Ovary (tissue), 9 donors: ENCODE measurements around the gene APH1A. TPM values are rescaled to one million over a fixed set of nuclear protein-coding genes. Genes with fewer than 3 reads are reported as not detected.
"Not testable (repeated sequence)": the region's sequence is repeated elsewhere in the genome, so short reads cannot be mapped to it uniquely, and the experiment has no call there.

Experiments used
- DNase-seq, 5 donors: peaks; one replicate each; pipeline ENCODE4 v3.0.0-alpha.2; 2019 to 2020
- H3K27ac ChIP-seq, 2 donors: fragments of 200-600 bp; one replicate each; pipeline versions ENCODE4 v1.5.1 to v1.8.0; 2019 to 2022
- H3K27me3 ChIP-seq: fragments of 200-600 bp; one replicate; pipeline ENCODE4 v1.8.0; 2022
- H3K36me3 ChIP-seq: fragments of 200-600 bp; sonication (generic); one replicate; pipeline ENCODE4 v1.5.1; 2019
- H3K4me1 ChIP-seq: one replicate; pipeline ENCODE4 v1.8.1; 2013; ENCODE audit warnings: mild to moderate bottlenecking, moderate library complexity; ENCODE audit not compliant: insufficient read depth
- H3K4me3 ChIP-seq: fragments of 200-600 bp; sonication (generic); one replicate; pipeline ENCODE4 v1.5.1; 2017
- H3K9me3 ChIP-seq, 2 donors: fragments of 200-600 bp in 1 of 2; sonication (generic) in 1 of 2; one replicate each; pipeline versions ENCODE4 v1.5.1 to v1.8.1; 2013 to 2019; ENCODE audit warnings: mild to moderate bottlenecking in 1 of 2, moderate library complexity in 1 of 2
- EP300 ChIP-seq: sonication (generic); formaldehyde crosslinking; IDR thresholded peaks from one replicate; pipeline ENCODE4 v1.6.1; 2017; ENCODE audit warnings: antibody characterized with exemption
- POLR2A ChIP-seq: fragments of 450-650 bp; IDR thresholded peaks from one replicate; pipeline ENCODE4 v1.6.1; 2017; ENCODE audit warnings: antibody characterized with exemption, mild to moderate bottlenecking, moderate library complexity
- WGBS, 3 donors: extraction: QIAGEN DNeasy Blood & Tissue Kit in 1 of 3; methylation state at CpG; one replicate each; pipeline versions ENCODE4 v1.1.5 to v1.1.7; 2013 to 2017; 5-methylcytosine and 5-hydroxymethylcytosine counted together
- intact Hi-C, 4 donors: fragments of 100-400 bp; cut with DNase I; formaldehyde crosslinking; loops; one replicate each; pipeline versions ENCODE4 v1.11.0 to v1.15.1; 2022 to 2023
- polyA plus RNA-seq, 2 donors: library from polyadenylated mRNA; stranded (reverse); fragments of 200-250 nt in 1 of 2; fragments of 350-450 nt in 1 of 2; fragmentation: Illumina TruSeq in 1 of 2; extraction: RNeasy Lipid Tissue Mini Kit (QIAGEN cat#74804) in 1 of 2; gene quantifications; one replicate each; pipeline ENCODE4 v1.2.3, GENCODE V29; 2013 to 2014
- total RNA-seq, 7 donors: library from RNA; depleted of rRNA in 2 of 7; stranded (reverse); fragments of >200 nt in 2 of 7; fragmentation: NEBNext Ultra II Directional in 3 of 7; extraction: Animal tissue kit (Norgen Biotek cat#: 25700) in 3 of 7; gene quantifications; one replicate each; pipeline versions ENCODE4 v1.1.0 to v1.2.4, GENCODE V29; 2016 to 2023
- TF ChIP-seq, protein P1 (sequence below), 3 donors: fragments of 450-650 bp in 2 of 3; fragments of 200-600 bp in 1 of 3; IDR thresholded peaks; one replicate each; pipeline versions ENCODE4 v1.5.1 to v1.8.0; 2016 to 2022; ENCODE audit warnings: antibody characterized with exemption in 3 of 3, mild to moderate bottlenecking in 1 of 3
- donor health status: DM: no; HTN: no; CAD: no; lungs with moderate emphysema.
- donor health status: DM: no; HTN: no; CAD: no.
- donor health status: Bipolar disorder and iron deficiency.
- donor health status: DM: yes; HTN: yes; CAD: no.
- donor health status: DM: no; HTN: no; CAD: no.
- donor health status: DM: yes; HTN: yes; CAD: no.

APH1A gene
- total and polyA plus RNA-seq, 9 donors, result 80.0 to 151 (median 116) TPM

DNA sequence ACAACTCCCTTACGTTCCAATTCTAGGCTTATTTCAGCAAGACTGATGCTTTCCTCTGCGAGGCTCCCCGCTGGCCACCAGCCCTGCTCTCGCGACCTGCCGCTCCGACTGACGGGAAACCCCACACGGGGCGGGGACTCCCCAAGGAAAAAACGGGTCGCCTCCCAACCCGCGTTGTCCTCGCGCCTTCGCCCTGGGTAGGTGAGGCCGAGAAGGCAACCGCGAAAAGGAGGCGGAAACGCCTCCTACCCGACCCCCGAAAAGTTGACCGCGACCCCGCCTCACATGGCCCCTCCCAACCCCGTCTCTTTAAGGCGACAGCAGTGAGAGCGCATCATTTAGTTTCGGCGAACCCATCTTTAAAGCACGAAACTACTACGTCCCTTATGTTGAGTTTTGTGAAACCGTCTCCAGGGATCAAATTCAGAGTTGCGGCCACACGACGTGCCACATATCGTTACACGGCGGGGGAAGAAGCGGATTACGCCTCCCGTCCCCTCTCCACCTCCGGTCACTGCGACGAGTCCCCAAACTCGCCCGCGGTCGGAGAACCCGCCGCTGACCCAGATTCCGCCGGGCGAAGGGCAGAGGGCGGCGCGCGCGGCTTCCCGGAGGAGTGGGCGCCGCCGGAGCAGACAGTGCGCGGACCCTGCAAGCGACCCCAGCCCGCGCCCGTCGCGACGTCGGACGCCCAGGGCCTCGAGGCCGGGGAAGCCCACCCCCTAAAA is 34.1 kb downstream of the APH1A start:
- H3K36me3 ChIP-seq, result no peaks in the 10 kb centered on the region
- H3K9me3 ChIP-seq, result no peaks in the 10 kb centered on the region
- H3K4me3 ChIP-seq, result peak overlapping the region; percentile 100
- H3K4me1 ChIP-seq, result peaks cover 2% of the 10 kb centered on the region
- 0 to 1% (median 0%) methylated on average over 77 to 78 of the region's 78 CpGs for WGBS, 3 donors
- intact Hi-C loops, result no loop called here
- peak; percentile 67 for TF ChIP-seq POLR2A
- TF ChIP-seq, protein P1, sequence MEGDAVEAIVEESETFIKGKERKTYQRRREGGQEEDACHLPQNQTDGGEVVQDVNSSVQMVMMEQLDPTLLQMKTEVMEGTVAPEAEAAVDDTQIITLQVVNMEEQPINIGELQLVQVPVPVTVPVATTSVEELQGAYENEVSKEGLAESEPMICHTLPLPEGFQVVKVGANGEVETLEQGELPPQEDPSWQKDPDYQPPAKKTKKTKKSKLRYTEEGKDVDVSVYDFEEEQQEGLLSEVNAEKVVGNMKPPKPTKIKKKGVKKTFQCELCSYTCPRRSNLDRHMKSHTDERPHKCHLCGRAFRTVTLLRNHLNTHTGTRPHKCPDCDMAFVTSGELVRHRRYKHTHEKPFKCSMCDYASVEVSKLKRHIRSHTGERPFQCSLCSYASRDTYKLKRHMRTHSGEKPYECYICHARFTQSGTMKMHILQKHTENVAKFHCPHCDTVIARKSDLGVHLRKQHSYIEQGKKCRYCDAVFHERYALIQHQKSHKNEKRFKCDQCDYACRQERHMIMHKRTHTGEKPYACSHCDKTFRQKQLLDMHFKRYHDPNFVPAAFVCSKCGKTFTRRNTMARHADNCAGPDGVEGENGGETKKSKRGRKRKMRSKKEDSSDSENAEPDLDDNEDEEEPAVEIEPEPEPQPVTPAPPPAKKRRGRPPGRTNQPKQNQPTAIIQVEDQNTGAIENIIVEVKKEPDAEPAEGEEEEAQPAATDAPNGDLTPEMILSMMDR (IDR thresholded peaks at IDR 0.05), result no peak
- H3K27ac ChIP-seq, result peak overlapping the region; percentile 84
- DNase-seq, result peak; percentile 80 to 85 (median 82)
- H3K27me3 ChIP-seq, result no peaks in the 10 kb centered on the region

DNA sequence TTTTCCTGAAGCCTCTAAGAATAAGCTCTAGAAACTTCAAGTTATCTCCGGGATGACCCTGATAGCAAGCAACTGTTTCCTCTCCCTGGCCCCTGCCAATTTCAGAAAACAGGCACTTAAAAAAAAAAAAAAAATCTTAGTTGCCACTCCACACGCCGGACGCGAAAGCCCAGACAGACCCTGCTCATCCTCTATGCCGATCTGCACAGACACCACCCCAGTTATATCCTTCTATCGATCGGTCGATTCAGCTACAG is 34.6 kb downstream of the APH1A start:
- Histone ChIP-seq H3K36me3 (no peaks in the 10 kb centered on the region), H3K27me3 (no peaks in the 10 kb centered on the region), H3K4me1 (peaks cover 2% of the 10 kb centered on the region), H3K9me3 (no peaks in the 10 kb centered on the region), H3K4me3 (peak overlapping the region; percentile 100), H3K27ac (peak overlapping the region; percentile 84)
- intact Hi-C loops, result no loop called here
- TF ChIP-seq, protein P1 (IDR thresholded peaks at IDR 0.05), result no peak
- TF ChIP-seq POLR2A (no peak), EP300 (no peak)
- WGBS, 3 donors, result 0 to 1% (median 1%) methylated on average over 9 of the region's 9 CpGs
- DNase-seq, result no peak

DNA sequence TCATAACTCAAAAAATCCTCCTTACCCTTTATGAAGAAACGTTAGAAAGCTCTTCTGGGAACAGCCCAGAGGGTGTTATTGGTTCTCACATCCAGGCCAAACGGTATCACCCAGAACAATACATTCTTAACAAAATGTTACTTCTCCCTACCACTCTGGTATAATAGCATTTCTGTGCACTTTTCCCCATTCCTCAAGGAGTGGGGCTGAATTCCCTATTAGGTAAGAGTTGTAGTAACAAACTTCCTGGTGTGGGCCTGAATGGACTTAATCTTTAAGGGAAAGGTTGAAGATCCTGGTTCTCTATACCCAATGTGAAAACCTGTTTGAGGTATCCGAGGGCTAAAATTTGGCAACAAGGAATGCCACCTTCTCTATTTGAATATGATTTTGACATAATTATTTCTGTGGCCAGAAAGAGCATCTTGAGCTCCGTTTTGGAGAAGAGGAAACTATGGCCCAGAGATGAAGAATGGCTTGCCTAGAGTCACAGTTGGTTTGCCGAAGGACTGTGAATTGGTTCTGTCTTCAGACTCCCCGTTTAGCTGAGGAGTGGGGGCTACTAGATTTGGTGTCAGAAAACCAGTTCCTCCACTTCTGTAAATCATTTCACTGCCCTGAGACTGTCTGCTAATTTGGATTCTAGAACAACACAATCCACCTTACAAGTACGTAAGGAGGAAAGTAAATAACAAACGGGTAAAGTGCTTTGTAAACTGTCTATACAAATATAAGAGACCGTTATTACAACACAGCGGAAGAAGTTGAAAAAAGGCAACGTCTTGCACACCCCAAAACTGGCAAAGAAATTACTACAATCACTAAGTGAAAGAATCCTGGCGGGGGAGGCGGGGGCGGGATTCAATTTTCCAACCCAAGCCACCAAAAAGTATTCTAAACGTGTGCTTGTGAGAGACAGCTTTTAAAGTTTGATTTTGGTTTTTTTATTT is 35.2 kb downstream of the APH1A start:
- Histone ChIP-seq H3K27ac (peak overlapping the region; percentile 84), H3K36me3 (no peaks in the 10 kb centered on the region), H3K27me3 (no peaks in the 10 kb centered on the region), H3K9me3 (no peaks in the 10 kb centered on the region), H3K4me3 (peak overlapping the region; percentile 100), H3K4me1 (peaks cover 2% of the 10 kb centered on the region)
- peak in 4 of 5 donors; percentile 17 to 60 (median 51) for DNase-seq
- 10 to 11% (median 11%) methylated on average over 15 of the region's 15 CpGs for WGBS, 3 donors
- TF ChIP-seq, protein P1 (IDR thresholded peaks at IDR 0.05), result no peak
- no peak for TF ChIP-seq POLR2A
- intact Hi-C loops, result no loop called here

DNA sequence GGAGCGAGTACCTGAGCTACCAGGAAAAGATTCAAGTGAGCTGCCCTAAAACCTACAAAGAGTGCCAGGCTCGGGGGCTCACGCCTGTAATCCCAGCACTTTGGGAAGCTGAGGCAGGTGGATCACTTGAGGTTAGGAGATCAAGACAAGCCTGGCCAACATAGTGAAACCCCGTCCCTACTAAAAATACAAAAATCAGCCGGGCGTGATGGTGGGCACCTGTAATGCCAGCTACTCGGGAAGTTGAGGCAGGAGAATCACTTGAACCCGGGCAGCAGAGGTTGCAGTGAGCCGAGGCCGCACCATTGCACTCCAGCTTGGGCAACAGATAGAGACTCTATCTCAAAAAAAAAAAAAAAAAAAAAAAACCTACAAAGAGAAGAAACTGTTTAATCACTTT is 35.9 kb downstream of the APH1A start:
- DNase-seq, H3K9me3 ChIP-seq, H3K27ac ChIP-seq, intact Hi-C loops, H3K27me3 ChIP-seq, H3K36me3 ChIP-seq, H3K4me3 ChIP-seq, H3K4me1 ChIP-seq: not testable (repeated sequence)
- 91 to 94% (median 93%) methylated on average over 10 of the region's 10 CpGs for WGBS, 3 donors

DNA sequence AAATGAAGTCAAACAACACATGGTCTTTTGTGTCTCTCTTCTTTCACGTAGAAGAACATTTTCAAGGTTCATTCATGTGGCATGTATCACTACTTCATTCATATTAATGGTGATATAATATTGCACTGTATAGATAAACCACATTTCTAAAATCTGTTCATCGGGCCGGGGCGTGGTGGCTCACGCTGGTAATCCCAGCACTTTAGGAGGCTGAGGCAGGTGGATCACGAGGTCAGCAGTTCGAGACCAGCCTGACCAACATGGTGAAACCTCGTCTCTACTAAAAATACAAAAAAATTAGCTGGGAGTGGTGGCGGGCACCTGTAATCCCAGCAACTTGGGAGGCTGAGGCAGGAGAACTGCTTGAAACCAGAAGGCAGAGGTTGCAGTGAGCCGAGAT is 40.6 kb downstream of the APH1A start:
- H3K4me3 ChIP-seq, H3K36me3 ChIP-seq, H3K27ac ChIP-seq, DNase-seq, H3K9me3 ChIP-seq, intact Hi-C loops, H3K27me3 ChIP-seq, H3K4me1 ChIP-seq: not testable (repeated sequence)
- 93 to 97% (median 94%) methylated on average over 10 of the region's 10 CpGs for WGBS, 3 donors
